Non-pigmented ciliary epithelial cell (primary cell): ENCODE measurements around the gene PDE4D.
"Not testable (repeated sequence)": the region's sequence is repeated elsewhere in the genome, so short reads cannot be mapped to it uniquely, and the experiment has no call there.

ENCODE experiments used
- DNase-seq: peaks from one replicate; pipeline ENCODE4 v3.0.0-alpha.2; 2010; ENCODE audit warnings: low read depth

PDE4D gene

DNA sequence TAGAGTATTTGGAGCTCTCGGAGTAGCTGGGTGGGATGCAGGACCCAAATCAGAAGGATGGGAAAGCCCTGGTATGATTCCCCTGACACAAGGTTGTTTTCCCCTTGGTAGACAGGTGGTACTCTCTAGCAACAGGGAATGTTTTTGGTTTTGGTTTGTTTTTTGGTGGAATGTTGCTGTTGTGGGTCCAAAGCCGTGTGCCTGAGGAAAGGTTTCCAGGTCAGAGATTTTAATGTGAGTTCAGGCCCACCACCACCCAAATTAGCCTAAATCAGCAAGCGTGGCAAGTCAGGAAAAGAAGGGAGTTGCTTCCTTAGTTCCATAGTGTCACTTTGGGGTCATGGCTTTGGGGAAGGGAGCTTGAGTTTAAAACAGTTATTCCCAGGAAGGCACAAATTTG is 925.2 kb downstream of the PDE4D start:
- no peak for DNase-seq

- no peak for DNase-seq
These were observed 925.8 kb downstream of the PDE4D start for GRCh38 chr5:58967597-58968281.

- no peak for DNase-seq
These were observed 927.7 kb downstream of the PDE4D start for GRCh38 chr5:58965677-58966414.

- no peak for DNase-seq
These were observed 929.7 kb downstream of the PDE4D start for GRCh38 chr5:58963821-58964220.

GRCh38 chr5:58963361-58963760 is 930.2 kb downstream of the PDE4D start:
- DNase-seq, result no peak

DNA sequence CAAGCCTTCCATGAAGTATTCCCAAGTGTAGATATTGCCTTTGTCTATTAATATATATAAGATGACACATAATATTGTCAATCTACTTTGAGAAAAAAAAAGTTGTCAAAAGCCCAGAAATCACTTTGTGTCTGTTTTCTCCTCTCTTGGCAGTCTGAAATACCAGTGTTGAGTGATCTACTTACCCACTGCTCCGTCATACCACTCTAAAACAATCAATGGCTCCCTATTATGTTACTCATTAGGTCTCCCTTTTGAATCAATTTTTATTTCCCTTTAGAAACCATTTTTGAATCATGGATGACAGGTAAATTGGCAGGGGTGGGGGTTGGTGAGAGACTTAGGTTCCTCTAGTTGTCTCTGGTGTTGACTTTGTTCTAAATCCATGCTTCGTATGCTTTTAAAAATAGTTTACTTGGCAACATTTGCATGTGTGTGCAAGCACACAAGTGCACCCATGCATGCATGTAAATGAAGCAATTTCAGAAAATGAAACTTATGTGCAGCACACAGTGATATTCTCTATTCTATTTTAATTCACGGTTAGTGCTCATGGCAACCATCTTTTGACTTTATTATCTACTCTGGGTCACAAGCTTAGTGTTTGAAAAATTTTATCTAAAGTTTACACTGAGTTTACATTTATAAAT is 931.8 kb downstream of the PDE4D start:
- DNase-seq, result no peak

DNA sequence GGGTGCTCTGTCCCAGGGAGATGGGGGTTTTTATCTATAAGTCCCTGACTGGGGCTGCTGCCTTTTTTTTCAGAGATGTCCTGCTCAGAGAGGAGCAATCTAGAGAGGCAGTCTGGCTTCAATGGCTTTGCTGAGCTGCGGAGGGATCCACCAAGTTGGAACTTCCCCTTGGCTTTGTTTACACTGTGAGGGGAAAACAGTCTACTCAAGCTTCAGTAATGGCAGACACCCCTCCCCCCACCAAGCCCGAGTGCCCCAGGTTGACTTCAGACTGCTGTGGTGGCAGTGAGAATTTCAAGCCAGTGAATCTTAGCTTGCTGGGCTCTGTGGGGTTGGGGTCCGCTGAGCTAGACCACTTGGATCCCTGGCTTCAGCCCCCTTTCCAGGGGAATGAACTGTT is 934.8 kb downstream of the PDE4D start:
- no peak for DNase-seq

GRCh38 chr5:58953218-58953617 is 940.3 kb downstream of the PDE4D start:
- DNase-seq, result not testable (repeated sequence)

GRCh38 chr5:58950224-58950623 is 943.3 kb downstream of the PDE4D start:
- DNase-seq, result no peak

DNA sequence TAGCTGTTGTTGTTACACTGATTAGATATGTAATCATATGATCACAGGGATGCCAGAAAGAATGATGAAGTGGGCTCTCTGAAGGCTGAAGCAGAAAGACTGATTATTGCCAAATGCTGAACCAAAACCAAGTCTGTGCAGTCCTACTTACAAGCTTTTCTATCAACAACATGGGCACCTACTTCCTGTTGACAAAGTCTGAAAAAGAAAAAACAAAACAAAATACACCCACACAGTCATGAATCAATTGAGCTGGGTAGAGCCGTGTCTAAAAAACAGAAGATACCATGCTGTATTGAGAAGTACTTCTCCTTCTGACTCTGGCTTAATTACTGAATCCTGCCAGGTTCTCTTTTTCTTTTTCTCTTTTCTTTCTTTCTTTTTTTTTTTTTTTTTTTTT is 947.3 kb downstream of the PDE4D start:
- DNase-seq, result no peak

DNA sequence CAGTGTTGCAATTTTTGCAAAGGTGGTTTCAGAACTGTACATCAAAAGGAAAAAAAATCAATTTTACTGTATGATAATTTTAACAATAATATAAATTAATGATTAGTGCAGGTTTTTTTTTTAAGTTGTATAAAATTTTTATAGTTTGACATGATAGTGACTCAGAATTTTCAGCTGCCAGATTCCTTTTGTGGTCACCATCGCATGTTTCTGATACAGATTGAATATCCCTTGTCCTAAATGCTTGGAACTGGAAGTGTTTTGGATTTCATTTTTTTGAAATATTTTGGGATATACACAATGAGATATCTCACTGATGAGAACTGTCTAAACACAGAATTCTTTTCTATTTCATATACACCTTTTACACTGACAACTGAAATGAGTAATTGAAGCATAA is 949.3 kb downstream of the PDE4D start:
- no peak for DNase-seq

DNA sequence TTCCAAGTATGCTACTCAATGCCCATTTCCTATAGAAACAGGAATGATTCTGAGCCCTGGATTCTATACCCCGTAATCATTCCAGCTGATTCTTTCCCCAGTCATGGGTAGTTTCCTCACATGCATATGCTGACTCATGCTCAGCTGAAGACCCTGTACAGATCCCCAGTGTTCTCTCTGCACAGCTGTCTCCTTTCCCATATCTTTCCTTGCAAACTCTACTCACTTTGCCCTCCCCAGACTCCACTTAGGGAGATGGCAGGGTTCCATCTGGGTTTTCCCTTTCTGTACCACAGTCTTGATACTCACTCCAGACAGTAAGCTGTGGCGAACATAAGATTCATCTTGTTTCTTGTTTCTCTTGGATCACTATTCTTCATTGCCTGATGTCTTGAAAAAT is 953.1 kb downstream of the PDE4D start:
- DNase-seq, result no peak

- no peak for DNase-seq
These were observed 953.9 kb downstream of the PDE4D start for GRCh38 chr5:58939664-58940063.

- no peak for DNase-seq
These were observed 954.7 kb downstream of the PDE4D start for GRCh38 chr5:58938563-58939424.

GRCh38 chr5:58937031-58937681 is 956.4 kb downstream of the PDE4D start:
- no peak for DNase-seq

GRCh38 chr5:58934629-58935097 is 958.9 kb downstream of the PDE4D start:
- DNase-seq, result no peak

GRCh38 chr5:58933891-58934628 is 959.5 kb downstream of the PDE4D start:
- DNase-seq, result no peak

- no peak for DNase-seq
These were observed 961.4 kb downstream of the PDE4D start for GRCh38 chr5:58932057-58932612.

GRCh38 chr5:58930520-58930919 is 963.0 kb downstream of the PDE4D start:
- DNase-seq, result no peak

DNA sequence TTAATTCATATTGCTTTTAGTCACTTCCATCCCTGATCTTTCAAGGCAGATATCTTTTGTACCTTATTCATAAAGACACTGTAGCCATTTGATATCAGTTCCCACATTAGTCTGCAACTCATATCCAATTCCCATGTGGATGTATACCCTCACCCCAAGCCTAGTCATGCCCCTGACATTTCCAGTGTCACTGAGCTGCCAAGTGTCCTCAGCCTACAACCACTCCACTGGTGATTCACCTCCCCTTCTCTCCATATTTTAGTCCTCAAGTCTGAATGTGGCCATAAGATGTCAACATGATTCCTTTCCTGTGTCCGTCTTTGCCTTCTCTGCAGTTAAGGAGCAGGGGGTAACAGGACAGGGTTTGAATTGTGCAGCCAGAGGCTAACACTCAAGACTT is 963.8 kb downstream of the PDE4D start:
- DNase-seq, result no peak

DNA sequence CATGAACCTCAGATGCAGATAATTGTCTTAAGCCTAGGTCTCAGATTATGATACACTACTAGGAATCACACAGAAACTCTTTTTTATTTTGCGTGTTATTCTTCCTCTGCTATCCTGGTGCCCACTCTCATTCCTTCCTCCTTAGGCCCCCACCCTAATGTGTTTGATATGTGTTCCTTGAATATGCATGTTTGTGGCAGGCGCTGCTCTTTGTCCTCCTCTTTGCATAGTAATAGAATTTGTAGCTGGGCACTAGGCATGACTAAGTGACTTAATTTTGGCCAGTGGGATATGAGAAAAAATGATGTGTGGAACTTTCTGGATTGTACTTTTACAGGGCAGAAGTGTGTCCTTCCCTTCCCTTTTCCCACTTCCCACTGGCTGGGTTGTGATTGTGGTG is 965.6 kb downstream of the PDE4D start:
- DNase-seq, result no peak
